HCT116 (cell line): ENCODE measurements around the gene MGRN1. TPM values are rescaled to one million over a fixed set of nuclear protein-coding genes. Genes with fewer than 3 reads are reported as not detected.

ENCODE experiments used
- ATAC-seq: fragments of 200-7000 bp; cut with Tn5 transposase; 2 replicates; pipeline ENCODE4 v1.9.1; 2020; ENCODE audit warnings: mild to moderate bottlenecking, moderate library complexity
- BruUV-seq: library from RNA; stranded (reverse); fragments of 400-500 nt; replicated peaks from 2 replicates; lab custom pipeline; 2021; lab: Mats Ljungman, UMichigan
- CTCF ChIA-PET: fragments of 300-600 bp; sonication (Branson Sonifier 250); formaldehyde crosslinking; loops from one replicate; lab custom pipeline; 2021; ENCODE audit warnings: antibody characterized with exemption; lab: Charles Lee
- POLR2A ChIA-PET: fragments of 300-600, 350-600 bp; sonication (Branson Sonifier 250); formaldehyde crosslinking; loops from one replicate; lab custom pipeline; 2021; ENCODE audit warnings: antibody characterized with exemption; lab: Charles Lee
- RAD21 ChIA-PET, 2 experiments: fragments of 300-600 bp; sonication (Branson Sonifier 250); formaldehyde crosslinking; loops; one replicate each; lab custom pipeline; 2023; ENCODE audit warnings: low total read pairs in 2 of 2; ENCODE audit not compliant: uncharacterized antibody in 2 of 2, unreplicated experiment in 2 of 2, low non-redundant PET in 1 of 2; lab: Charles Lee
- DNase-seq: peaks from one replicate; pipeline ENCODE4 v3.0.0-alpha.2; 2010; ENCODE audit warnings: low read depth, low spot score
- H2AFZ ChIP-seq: fragments of 200-600 bp; shearing (Covaris generic), sonication (generic); 2 replicates; pipeline ENCODE4 v1.6.1; 2017; ENCODE audit warnings: low read depth, mixed run types, mixed read lengths, antibody characterized with exemption, low read length; ENCODE audit not compliant: poor library complexity, severe bottlenecking
- H3K27ac ChIP-seq: 2 replicates; pipeline ENCODE4 v1.5.1; 2012; ENCODE audit warnings: low read depth, low read length
- H3K27me3 ChIP-seq: fragments of 200-600 bp; sonication (generic); 2 replicates; pipeline ENCODE4 v1.6.1; 2016; ENCODE audit warnings: mixed run types, low read length, mixed read lengths; ENCODE audit not compliant: insufficient read depth
- H3K36me3 ChIP-seq, 2 experiments: fragments of 200-500 bp in 1 of 2; fragments of 200-600 bp in 1 of 2; sonication (Bioruptor generic) in 1 of 2; sonication (generic) in 1 of 2; 2 replicates each; pipeline versions ENCODE4 v1.5.1 to v1.6.1; 2014 to 2016; ENCODE audit warnings: low read length in 2 of 2, inconsistent platforms in 1 of 2, mixed read lengths in 1 of 2, mixed run types in 1 of 2; ENCODE audit not compliant: insufficient read depth in 2 of 2, control insufficient read depth in 1 of 2
- H3K4me1 ChIP-seq, 2 experiments: fragments of 200-600 bp in 1 of 2; sonication (generic) in 1 of 2; 2 replicates each; pipeline versions ENCODE4 v1.5.1 to v1.6.1; 2012 to 2017; ENCODE audit warnings: low read length in 2 of 2, inconsistent platforms in 1 of 2, mild to moderate bottlenecking in 1 of 2, mixed read lengths in 1 of 2, mixed run types in 1 of 2, moderate library complexity in 1 of 2; ENCODE audit not compliant: insufficient read depth in 2 of 2, control insufficient read depth in 1 of 2
- H3K4me2 ChIP-seq: fragments of 200-600 bp; sonication (generic); 2 replicates; pipeline ENCODE4 v1.6.1; 2017; ENCODE audit warnings: mixed run types, low read length, mixed read lengths
- H3K4me3 ChIP-seq, 2 experiments: fragments of 200-600 bp in 1 of 2; sonication (generic) in 1 of 2; replicated peaks in 1 of 2; 2 replicates each; pipeline ENCODE4 v1.5.1; 2011 to 2016; ENCODE audit warnings: low read length in 2 of 2, control low read depth in 1 of 2, low read depth in 1 of 2, mild to moderate bottlenecking in 1 of 2, mixed read lengths in 1 of 2, mixed run types in 1 of 2
- H3K79me2 ChIP-seq: fragments of 200-600 bp; sonication (generic); 2 replicates; pipeline ENCODE4 v1.6.1; 2017; ENCODE audit warnings: mild to moderate bottlenecking, mixed run types, low read length, moderate library complexity, mixed read lengths; ENCODE audit not compliant: insufficient read depth
- H3K9ac ChIP-seq: fragments of 200-600 bp; sonication (generic); 2 replicates; pipeline ENCODE4 v1.6.1; 2016; ENCODE audit warnings: low read length, mixed read lengths
- H3K9me2 ChIP-seq: fragments of 200-600 bp; sonication (generic), shearing (Covaris generic); 2 replicates; pipeline ENCODE4 v1.6.1; 2017; ENCODE audit warnings: mixed run types, mild to moderate bottlenecking, moderate library complexity; ENCODE audit not compliant: insufficient read depth
- H3K9me3 ChIP-seq, 2 experiments: fragments of 200-500 bp in 1 of 2; fragments of 200-600 bp in 1 of 2; sonication (Bioruptor generic) in 1 of 2; sonication (generic) in 1 of 2; 2 replicates each; pipeline ENCODE4 v1.6.1; 2014 to 2017; ENCODE audit warnings: low read length in 2 of 2, mixed read lengths in 2 of 2, inconsistent platforms in 1 of 2, low read depth in 1 of 2, mild to moderate bottlenecking in 1 of 2, mixed run types in 1 of 2, moderate library complexity in 1 of 2; ENCODE audit not compliant: control insufficient read depth in 1 of 2, insufficient read depth in 1 of 2
- H4K20me1 ChIP-seq: fragments of 200-600 bp; sonication (generic), shearing (Covaris generic); 2 replicates; pipeline ENCODE4 v1.6.1; 2017; ENCODE audit warnings: mixed run types, mild to moderate bottlenecking, moderate library complexity; ENCODE audit not compliant: insufficient read depth
- CBX3 ChIP-seq: IDR thresholded peaks from 2 replicates; pipeline ENCODE4 v1.6.1; 2012; ENCODE audit warnings: low read depth
- CEBPB ChIP-seq: IDR thresholded peaks from 2 replicates; pipeline ENCODE4 v1.6.1; 2012; ENCODE audit warnings: low read depth
- EGR1 ChIP-seq: IDR thresholded peaks from 2 replicates; pipeline ENCODE4 v1.6.1; 2012; ENCODE audit warnings: low read depth
- ELF1 ChIP-seq: IDR thresholded peaks from 2 replicates; pipeline ENCODE4 v1.6.1; 2012; ENCODE audit warnings: low read depth, borderline replicate concordance
- EZH2phosphoT487 ChIP-seq: fragments of 200-600 bp; IDR thresholded peaks from 2 replicates; pipeline ENCODE4 v1.6.1; 2018; ENCODE audit warnings: antibody characterized with exemption, borderline replicate concordance
- FOSL1 ChIP-seq: IDR thresholded peaks from 2 replicates; pipeline ENCODE4 v1.6.1; 2012; ENCODE audit warnings: low read depth
- JUND ChIP-seq: IDR thresholded peaks from 2 replicates; pipeline ENCODE4 v1.6.1; 2012
- POLR2A ChIP-seq: IDR thresholded peaks from 2 replicates; pipeline ENCODE4 v1.7.0; 2011; ENCODE audit warnings: borderline replicate concordance; ENCODE audit not compliant: insufficient read depth, insufficient read length; ENCODE audit errors: extremely low read depth
- POLR2AphosphoS5 ChIP-seq: IDR thresholded peaks from 2 replicates; pipeline ENCODE4 v1.6.1; 2011; ENCODE audit warnings: mild to moderate bottlenecking, low read depth, low read length, moderate library complexity
- SIN3A ChIP-seq: IDR thresholded peaks from 2 replicates; pipeline ENCODE4 v1.6.1; 2012; ENCODE audit warnings: low read depth
- SRF ChIP-seq: IDR thresholded peaks from 2 replicates; pipeline ENCODE4 v1.6.1; 2012; ENCODE audit warnings: low read depth
- TCF7L2 ChIP-seq: IDR thresholded peaks from 2 replicates; pipeline ENCODE4 v1.7.0; 2011; ENCODE audit warnings: borderline replicate concordance, inconsistent platforms; ENCODE audit not compliant: insufficient read depth, insufficient read length; ENCODE audit errors: extremely low read depth
- YY1 ChIP-seq: IDR thresholded peaks from 2 replicates; pipeline ENCODE4 v1.6.1; 2011; ENCODE audit warnings: low read length, low read depth, moderate library complexity, mild to moderate bottlenecking; ENCODE audit not compliant: insufficient replicate concordance; ENCODE audit errors: extremely low read depth
- ZFX ChIP-seq: fragments of 450-650 bp; IDR thresholded peaks from 2 replicates; pipeline ENCODE4 v1.6.1; 2017
- ZNF274 ChIP-seq: fragments of 200-500 bp; sonication (Bioruptor generic); IDR thresholded peaks from 2 replicates; pipeline ENCODE4 v1.6.1; 2014; ENCODE audit warnings: mild to moderate bottlenecking, low read depth, low read length, inconsistent platforms
- intact Hi-C: fragments of 100-400 bp; cut with micrococcal nuclease; formaldehyde crosslinking; loops from 2 replicates; pipeline ENCODE4 v1.10.0; 2022
- total RNA-seq: library from RNA; stranded (reverse); gene quantifications from one replicate; pipeline ENCODE4 v1.2.1, GENCODE V29; 2021; ENCODE audit not compliant: unreplicated experiment
- TF ChIP-seq, protein P1 (sequence below): IDR thresholded peaks from 2 replicates; pipeline ENCODE4 v1.6.1; 2012
- TF ChIP-seq, protein P2 (sequence below): IDR thresholded peaks from 2 replicates; pipeline ENCODE4 v1.6.1; 2012

The MGRN1 gene
- total RNA-seq, 1 experiment from 2014 or later = 50.6 TPM

DNA sequence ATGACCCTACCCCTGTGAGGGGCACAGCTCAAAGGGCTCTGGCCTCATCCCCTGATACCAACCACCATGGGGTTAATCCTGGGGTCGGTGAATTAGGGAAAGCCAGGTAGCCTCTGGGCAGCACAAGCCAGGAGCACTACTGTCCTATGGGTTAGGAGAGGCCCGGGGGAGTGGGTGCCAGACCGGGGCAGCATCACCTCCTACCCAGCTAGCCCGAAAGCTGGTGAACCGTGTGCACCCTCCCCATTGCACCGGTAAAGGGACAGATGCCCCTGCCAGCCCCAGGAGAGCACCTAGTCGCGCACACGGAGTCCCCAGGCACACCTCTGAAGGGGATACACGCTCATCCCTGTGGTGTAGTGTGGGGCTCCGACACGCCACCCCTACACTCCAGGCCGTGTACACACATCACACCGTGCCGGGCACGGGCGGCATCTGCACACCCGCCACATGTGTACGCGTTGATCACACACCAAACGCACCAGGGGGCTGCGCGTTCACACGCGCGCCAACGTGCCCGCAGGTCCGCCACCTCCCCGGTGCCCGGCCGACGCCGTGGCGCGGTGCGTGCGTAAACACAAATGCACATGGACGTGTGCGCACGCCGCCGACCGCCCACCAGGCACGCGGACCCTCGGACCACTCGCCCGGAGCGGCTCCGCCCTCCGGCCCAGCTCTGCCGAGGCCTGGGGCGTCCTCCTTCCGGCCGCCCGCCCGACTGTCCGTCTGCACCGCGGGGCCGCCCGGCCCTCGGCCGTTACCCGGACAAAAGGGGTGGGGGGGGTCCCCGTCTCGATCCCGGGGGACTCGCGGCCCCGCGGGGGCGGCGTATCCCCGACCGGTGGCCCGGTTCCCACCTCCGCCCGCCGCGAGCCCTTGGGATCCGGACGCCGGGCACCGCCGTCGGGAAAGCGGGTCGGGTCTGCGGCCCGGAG, 10.7 kb upstream of the MGRN1 start:
- intact Hi-C loops = loop anchor here (10.0 kb wide), 1 partner anchor 189 kb away; the partner anchor contains the start of gene DNAJA3
- POLR2A ChIA-PET = interaction anchor here (0.5 kb wide), 1 partner anchor 396 kb away, joined by 5 read pairs; no protein-coding TSS in a partner anchor
- Histone ChIP-seq H2AFZ (no peak overlapping the region), H3K9me2 (no peaks in the 10 kb centered on the region), H3K36me3 (peaks cover 0 to 6% of the 10 kb centered on the region in 2 experiments; a peak in 1 of 4 replicates), H4K20me1 (no peaks in the 10 kb centered on the region), H3K79me2 (peaks cover 39% of the 10 kb centered on the region), H3K9ac (peak overlapping the region; percentile 89), H3K4me2 (peak overlapping the region; percentile 96), H3K27me3 (no peaks in the 10 kb centered on the region), H3K27ac (peak overlapping the region; percentile 83), H3K4me3 (peak overlapping the region; percentile 79 to 80), H3K4me1 (peaks cover 25 to 40% of the 10 kb centered on the region in 2 experiments), H3K9me3 (no peaks in the 10 kb centered on the region)
- ATAC-seq (peak; percentile 16), DNase-seq (no peak)
- RAD21 ChIA-PET = no interaction called here
- CTCF ChIA-PET = no interaction called here
- BruUV-seq = no TSS peak
- TF ChIP-seq, protein P1, sequence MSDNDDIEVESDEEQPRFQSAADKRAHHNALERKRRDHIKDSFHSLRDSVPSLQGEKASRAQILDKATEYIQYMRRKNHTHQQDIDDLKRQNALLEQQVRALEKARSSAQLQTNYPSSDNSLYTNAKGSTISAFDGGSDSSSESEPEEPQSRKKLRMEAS = peak; percentile 84
- TF ChIP-seq JUND (no peak), FOSL1 (no peak), TCF7L2 (peak; percentile 9)

DNA sequence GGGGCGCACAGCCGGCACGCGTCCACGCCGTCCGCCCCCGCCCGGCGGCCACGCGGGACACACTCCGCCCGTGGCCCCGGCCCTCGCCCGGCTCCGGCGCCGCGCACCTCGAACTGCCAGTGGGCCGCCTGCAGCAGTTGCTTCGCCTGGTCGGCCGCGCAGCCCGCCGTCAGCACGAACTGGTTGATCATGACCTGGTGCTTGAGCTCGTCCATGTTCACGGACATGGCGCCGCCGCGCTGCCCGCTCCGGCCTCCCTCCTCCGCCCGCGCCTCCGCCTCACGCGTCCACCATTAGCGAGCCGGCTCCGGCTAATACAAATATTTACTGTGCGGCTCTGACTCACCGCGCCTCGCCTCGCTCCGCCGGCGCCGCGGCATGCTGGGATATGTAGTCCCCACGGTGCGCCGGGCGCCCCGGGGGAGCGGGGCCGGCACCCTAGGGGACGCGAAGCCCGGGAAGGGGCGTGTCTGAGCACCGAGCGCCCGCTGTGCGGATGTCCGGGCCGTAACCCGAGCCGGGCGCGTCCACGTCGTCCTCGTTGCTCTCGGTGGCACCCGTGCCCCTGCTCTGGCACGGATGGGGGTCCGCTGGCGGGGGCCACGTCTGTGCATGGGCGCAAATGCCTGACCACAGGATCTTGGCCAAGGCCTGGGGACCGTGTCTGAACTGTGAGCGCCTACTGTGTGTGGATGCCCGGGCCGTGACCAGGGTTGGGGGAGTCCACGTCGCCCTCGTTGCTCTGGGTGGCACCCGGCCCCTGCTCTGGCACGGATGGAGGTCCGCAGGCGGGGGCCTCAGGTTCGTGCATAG, 9.8 kb upstream of the MGRN1 start, which contains the start of gene UBALD1:
TSS of gene UBALD1 (minus strand) at position 318 of the 813 bp plus-strand sequence. CDS start at position 227, 91 bp downstream.
- H3K4me3 ChIP-seq = peak within 1 kb of the TSS; percentile 79 to 80
- BruUV-seq = no TSS peak
- H3K27me3 ChIP-seq = no peaks in the 10 kb centered on the region
- H3K9me3 ChIP-seq = no peaks in the 10 kb centered on the region
- DNase-seq (peak; percentile 80), ATAC-seq (peak; percentile 67)
- peak within 1 kb of the TSS; percentile 83 for H3K27ac ChIP-seq
- CTCF ChIA-PET = interaction anchor here (1.4 kb wide), 1 partner anchor 361 kb away, joined by 3 read pairs; no protein-coding TSS in a partner anchor
- H3K4me2 ChIP-seq = peak within 1 kb of the TSS; percentile 96
- no peaks in the 10 kb centered on the region for H4K20me1 ChIP-seq
- H3K4me1 ChIP-seq = peaks cover 25 to 42% of the 10 kb centered on the region in 2 experiments
- no peaks in the 10 kb centered on the region for H3K9me2 ChIP-seq
- peaks cover 39% of the 10 kb centered on the region for H3K79me2 ChIP-seq
- intact Hi-C loops = loop anchor here (5.0 to 10.0 kb wide), 2 partner anchors 190 to 343 kb away; partner anchors contain the start of genes DNAJA3 and SEC14L5
- no peak within 1 kb of the TSS for H2AFZ ChIP-seq
- RAD21 ChIA-PET = no interaction called here
- peak within 1 kb of the TSS; percentile 89 for H3K9ac ChIP-seq
- POLR2A ChIA-PET = interaction anchor here (1.4 to 2.0 kb wide), 2 partner anchors 139 to 154 kb away, joined by 4 to 9 read pairs; partner anchors contain the start of gene HMOX2
- H3K36me3 ChIP-seq = 0 out of 4 replicates have a peak, but pooled peaks cover 0 to under 1% of the 10 kb centered on the region in 2 experiments
- peak; percentile 93 for TF ChIP-seq POLR2AphosphoS5
- TF ChIP-seq, protein P1 = peak; percentile 89
- peak; percentile 82 for TF ChIP-seq ZFX
- TF ChIP-seq FOSL1 = peak; percentile 79
- peak; percentile 96 for TF ChIP-seq SIN3A
- no peak for TF ChIP-seq ZNF274
- no peak for TF ChIP-seq EZH2phosphoT487
- peak; percentile 84 for TF ChIP-seq POLR2A
- peak; percentile 82; the same call in 1 of the 2 replicates for TF ChIP-seq SRF
- peak; percentile 89 for TF ChIP-seq YY1
- TF ChIP-seq ELF1 = no peak
- no peak for TF ChIP-seq TCF7L2
- TF ChIP-seq, protein P2, sequence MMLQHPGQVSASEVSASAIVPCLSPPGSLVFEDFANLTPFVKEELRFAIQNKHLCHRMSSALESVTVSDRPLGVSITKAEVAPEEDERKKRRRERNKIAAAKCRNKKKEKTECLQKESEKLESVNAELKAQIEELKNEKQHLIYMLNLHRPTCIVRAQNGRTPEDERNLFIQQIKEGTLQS = no peak
- no peak for TF ChIP-seq JUND
- TF ChIP-seq CBX3 = no peak
- no peak for TF ChIP-seq CEBPB
- no peak; the same call in 1 of the 2 replicates for TF ChIP-seq EGR1
